ENCODE results near the gene LAMTOR4. TPM values are rescaled to one million over a fixed set of nuclear protein-coding genes. Genes with fewer than 3 reads are reported as not detected.

Gene LAMTOR4
- total RNA-seq, result 128 and 148 TPM in 2 replicates

DNA sequence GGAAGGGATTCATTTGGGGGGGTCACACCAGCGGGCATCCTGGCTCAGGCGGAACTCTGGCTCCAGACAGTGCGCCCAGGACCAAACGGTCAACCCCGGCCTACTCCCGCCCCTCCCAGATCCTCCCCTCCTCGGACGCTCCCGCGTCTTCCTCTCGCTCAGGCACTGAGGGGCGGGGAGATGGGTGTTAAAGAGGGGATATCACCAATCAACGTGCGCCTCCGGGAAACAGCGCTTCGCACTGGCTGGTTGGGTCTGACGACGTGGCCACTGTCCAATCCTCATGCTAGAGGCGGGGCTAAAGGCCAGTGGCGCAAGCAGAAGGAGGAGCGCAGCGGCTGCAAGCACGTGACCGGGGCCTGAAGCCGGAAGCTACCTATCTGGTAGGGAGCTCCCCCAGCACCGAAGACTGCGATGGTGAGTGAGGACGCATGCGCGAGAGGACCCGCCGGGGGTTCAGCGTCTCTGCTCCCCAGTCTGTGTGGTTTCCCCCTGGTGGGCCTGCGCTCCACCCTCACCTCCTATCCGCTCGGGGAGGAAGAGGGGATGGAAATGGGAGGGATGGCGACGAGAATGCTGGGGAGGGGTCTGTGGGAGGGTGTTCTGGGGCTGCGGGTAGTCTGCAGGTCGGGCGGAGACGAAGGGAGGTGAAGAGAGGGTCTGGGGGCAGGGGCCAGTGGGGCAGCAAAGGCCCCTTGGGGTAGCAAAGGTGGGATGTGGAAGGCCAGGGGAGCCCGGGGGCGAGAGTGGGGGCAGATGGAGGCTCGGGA lies at the start of gene LAMTOR4:
Gene LAMTOR4 (plus strand): TSS at position 360 of the 770 bp plus-strand sequence. CDS start 55 bp downstream, at position 415.

DNA sequence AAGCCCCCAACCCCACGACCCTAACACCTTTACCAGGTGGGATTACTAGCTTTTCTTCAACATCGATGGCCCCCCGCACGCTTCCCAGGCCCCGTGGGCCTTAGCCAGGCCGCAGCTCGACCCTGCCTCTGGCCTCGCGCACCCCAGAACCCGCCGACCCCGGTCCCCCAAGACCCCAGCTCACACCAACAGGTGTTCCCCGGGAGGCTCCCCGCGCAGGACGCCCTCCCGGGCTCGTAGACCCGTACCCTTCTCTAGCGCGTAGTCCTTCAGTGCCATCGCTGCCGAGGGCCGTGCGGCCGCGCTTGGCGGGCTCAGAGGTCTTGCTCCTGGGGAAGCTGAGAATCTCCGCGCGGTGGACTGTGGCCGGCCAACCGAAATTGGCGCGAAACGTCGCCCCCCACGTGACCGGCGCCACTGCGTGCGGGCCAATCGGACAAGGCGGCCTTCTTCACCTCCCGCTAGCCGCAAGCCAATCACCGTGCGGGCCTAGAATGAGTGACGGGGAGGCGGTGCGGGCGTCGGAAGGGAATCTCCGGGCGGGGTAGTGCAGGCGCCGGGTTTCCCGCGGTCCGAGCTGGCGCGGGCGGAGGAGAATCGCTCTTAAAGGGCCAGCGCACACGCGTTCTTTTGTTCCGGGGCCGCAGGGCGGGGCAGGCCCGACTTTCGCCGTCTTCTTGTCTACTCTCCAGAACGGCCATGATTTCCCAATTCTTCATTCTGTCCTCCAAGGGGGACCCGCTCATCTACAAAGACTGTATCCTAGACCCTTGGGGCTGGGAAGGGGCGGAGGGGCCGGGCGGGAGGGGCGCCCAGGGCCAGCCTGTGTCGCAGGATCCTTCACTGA lies 47.5 kb upstream of the LAMTOR4 start, which contains the start of the genes AP4M1 and MCM7:
Gene AP4M1 (plus strand): TSS at position 628 of the 847 bp plus-strand sequence. CDS start 72 bp downstream, at position 700.
Gene MCM7 (minus strand): TSS at position 382 of the 847 bp plus-strand sequence. CDS start 103 bp downstream, at position 279.

DNA sequence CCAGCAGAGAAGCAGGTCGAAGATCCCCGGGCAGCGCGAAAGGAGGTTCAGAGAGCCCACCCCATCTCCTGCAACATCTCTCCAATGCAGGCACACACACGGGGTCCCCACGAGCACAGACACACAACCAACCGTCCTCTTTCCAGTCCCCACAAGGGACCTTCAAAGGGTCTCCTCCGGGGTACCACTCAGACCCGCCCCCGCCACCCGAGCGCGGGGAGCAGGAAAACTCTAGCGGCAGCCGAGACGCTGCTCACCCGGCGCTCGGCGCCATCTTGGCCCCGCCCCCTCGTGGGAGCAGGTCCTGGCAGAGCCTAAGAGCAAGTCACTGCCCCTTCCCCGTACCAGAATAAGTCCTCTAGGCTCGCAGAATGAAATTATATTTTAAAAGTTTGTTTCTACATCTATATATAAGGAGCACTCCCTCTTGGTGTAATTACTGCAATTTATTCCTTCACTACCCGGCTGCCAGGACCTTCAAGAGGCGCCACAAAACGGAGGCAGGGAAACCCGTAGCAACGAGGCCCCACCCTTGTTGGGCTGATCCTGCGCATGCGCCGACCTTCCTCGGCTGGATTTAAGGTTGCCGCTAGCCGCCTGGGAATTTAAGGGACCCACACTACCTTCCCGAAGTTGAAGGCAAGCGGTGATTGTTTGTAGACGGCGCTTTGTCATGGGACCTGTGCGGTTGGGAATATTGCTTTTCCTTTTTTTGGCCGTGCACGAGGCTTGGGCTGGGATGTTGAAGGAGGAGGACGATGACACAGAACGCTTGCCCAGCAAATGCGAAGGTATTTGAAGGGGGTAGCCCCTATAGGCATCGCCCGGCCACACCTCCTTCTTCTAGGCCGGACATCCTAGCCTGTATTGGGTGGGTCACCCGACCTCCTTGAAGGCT lies 29.4 kb upstream of the LAMTOR4 start, which contains the start of the genes CNPY4 and TAF6:
Gene CNPY4 (plus strand): TSS at position 563 of the 898 bp plus-strand sequence. CDS start 111 bp downstream, at position 674.
Gene TAF6 (minus strand): TSS at position 287 of the 898 bp plus-strand sequence. CDS start 5,149 bp downstream, outside the sequence.

DNA sequence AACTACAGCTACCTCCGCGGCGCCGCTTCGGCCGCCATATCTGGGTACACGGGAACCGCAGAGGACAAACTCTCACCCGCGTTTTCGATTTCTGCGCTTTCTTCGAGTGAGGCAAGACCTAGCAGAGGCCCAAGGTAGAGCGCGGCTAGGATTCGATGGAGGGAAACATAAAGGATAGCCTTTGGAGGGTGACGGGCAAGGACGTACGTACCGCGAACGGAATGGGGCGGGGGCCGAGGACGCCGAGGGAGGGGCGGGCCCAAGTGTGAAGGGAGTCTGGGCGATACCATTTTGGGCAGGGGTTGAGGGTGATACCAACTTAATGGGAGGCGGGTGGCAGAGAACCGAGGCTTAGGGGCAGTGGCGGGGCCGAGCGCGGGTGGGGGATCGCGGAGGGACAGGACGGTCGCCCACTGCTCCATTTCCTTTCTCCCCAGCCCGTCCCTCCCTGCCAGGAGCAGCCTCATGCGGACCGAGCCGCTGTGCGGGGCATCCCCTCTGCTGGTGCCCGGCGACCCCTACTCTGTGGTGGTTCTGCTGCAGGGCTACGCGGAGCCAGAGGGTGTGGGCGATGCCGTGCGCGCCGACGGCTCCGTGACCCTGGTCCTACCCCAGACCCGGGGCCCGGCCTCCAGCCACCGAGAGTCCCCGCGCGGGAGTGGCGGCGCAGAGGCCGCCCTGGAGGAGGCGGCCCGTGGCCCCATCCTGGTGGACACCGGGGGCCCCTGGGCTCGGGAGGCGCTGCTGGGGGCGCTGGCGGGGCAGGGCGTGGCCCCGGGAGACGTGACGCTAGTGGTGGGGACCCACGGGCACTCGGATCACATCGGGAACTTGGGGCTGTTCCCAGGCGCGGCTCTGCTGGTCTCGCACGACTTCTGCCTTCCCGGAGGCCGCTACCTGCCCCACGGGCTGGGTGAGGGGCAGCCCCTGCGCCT lies 21.5 kb upstream of the LAMTOR4 start, which contains the start of gene MBLAC1:
Gene MBLAC1 (plus strand): TSS at position 37 of the 935 bp plus-strand sequence. CDS start 429 bp downstream, at position 466.

DNA sequence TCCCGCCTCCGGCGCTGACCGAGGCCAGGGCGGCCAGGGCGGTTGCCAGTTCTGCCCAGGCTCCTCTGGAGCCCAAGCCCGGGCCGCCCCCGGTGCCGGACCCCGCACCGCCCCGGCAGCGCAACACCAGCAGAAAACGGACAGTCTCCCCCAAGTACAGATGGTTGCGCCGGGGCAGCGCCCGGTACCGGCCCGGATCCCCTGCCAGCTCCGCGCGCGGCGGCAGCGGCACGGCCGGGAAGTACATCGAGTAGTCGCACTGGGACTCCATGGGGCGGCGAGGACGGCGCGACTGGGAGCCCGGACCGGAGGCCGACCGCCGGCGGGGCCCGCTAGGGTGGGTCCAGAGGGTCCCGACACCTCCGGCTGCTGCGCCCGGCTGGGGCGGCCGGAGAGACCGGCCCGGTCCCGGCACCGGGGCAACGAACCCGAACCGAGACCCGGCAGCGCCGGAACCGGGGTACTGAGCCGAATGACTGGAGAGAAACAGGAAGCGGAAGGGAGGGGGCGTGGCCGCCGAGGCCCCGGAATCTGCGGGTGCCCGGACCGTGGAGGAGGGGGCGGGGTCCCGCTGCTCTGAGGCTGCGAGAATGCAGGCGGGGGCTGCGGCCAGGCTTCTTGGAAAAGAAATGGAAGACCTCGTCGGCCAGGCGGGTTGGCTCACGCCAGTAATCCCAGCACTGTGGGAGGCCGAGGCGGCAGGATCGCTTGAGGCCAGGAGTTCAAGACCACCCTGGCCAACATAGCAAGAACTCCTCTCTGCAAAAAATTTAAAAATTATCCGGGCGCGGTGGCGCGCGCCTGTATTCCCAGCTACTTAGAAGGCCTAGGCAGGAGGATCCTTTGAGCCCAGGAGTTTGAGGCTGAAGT lies 9.7 kb downstream of the LAMTOR4 start, which contains the start of gene TRAPPC14:
Gene TRAPPC14 (minus strand): TSS at position 495 of the 870 bp plus-strand sequence. CDS start 224 bp downstream, at position 271.

DNA sequence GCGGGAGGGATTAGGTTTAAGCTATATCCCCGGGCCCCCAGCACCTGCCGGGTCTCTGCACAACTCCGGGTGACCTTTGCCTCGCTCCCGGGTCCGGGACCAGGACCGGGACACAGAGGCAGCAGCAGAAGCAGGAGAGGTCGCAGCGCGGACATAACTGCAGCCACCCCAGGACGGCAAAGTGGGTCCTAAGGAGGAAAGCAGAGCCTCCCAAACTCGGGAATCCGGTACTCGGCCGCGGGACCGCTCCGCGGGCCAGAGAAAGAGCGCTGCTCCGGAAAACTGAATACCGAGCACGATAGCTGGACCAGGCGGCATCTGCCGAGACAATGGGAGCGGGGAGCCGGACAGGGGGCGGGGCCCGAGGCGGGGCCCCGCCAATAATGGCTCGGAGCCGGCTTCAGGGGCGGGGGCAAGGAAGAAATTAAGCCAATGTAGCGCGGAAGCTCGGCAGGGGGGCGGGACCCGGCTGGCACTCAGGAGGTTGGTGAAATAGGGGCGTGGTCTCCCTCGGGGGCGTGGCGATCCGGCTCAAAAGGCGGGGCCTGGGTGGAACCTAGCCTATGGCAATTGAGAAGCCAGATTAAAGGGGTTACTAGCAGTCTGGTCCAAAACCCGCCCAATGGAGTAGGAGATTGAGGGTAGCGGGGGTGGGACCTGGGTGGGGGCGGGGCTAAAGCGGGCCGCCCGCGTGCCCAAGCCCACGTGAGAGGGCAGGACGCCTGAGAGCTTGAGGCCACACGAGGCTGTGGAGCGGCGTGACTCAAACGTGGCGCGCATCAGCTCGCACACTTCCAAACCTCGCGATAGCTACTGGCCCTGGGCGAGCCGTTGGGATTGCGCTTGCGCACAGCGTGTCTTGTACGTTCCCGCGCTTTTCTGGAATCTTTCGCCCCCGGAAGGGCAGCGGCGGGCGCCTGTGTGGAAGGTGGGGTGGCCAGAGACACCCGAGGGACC lies 28.6 kb downstream of the LAMTOR4 start, which contains the start of the genes GPC2 and STAG3:
Gene GPC2 (minus strand): TSS at position 337 of the 957 bp plus-strand sequence. CDS start 182 bp downstream, at position 155.
Gene STAG3 (plus strand): TSS at position 874 of the 957 bp plus-strand sequence. CDS start 2,639 bp downstream, outside the sequence.

Other genes starting within 250 kb of the LAMTOR4 start
- 23.3 and 26.1 TPM in 2 replicates for gene TRIM4, start 229.4 kb upstream of the LAMTOR4 start, total RNA-seq
- gene GJC3, start 219.3 kb upstream of the LAMTOR4 start, total RNA-seq, result not detected in 2 replicates
- not detected in 2 replicates for gene AZGP1, start 172.9 kb upstream of the LAMTOR4 start, total RNA-seq
- 35.5 and 51.7 TPM in 2 replicates for gene ZKSCAN1, start 133.3 kb upstream of the LAMTOR4 start, total RNA-seq
- 8.8 and 10.2 TPM in 2 replicates for gene ZSCAN21, start 99.1 kb upstream of the LAMTOR4 start, total RNA-seq
- gene ZNF3, start 67.2 kb upstream of the LAMTOR4 start, total RNA-seq, result 22.9 and 25.6 TPM in 2 replicates
- gene COPS6, start 59.9 kb upstream of the LAMTOR4 start, total RNA-seq, result 82.7 and 117 TPM in 2 replicates
- 24.1 and 28.4 TPM in 2 replicates for gene MCM7, start 47.5 kb upstream of the LAMTOR4 start, total RNA-seq
- gene AP4M1, start 47.3 kb upstream of the LAMTOR4 start, total RNA-seq, result 28.9 and 29.3 TPM in 2 replicates
- 17.9 and 23.8 TPM in 2 replicates for gene TAF6, start 29.6 kb upstream of the LAMTOR4 start, total RNA-seq
- gene CNPY4, start 29.3 kb upstream of the LAMTOR4 start, total RNA-seq, result 44.4 and 75.6 TPM in 2 replicates
- 1.8 and 4.7 TPM in 2 replicates for gene MBLAC1, start 22.0 kb upstream of the LAMTOR4 start, total RNA-seq
- gene TRAPPC14, start 9.8 kb downstream of the LAMTOR4 start, total RNA-seq, result 4.4 and 5.9 TPM in 2 replicates
- 2.8 and 5.4 TPM in 2 replicates for gene GAL3ST4, start 19.7 kb downstream of the LAMTOR4 start, total RNA-seq
- gene GPC2, start 28.5 kb downstream of the LAMTOR4 start, total RNA-seq, result 0.95 and 1.5 TPM in 2 replicates
- 0.32 and 0.69 TPM in 2 replicates for gene STAG3, start 29.0 kb downstream of the LAMTOR4 start, total RNA-seq
- not detected in 2 replicates for gene PVRIG, start 71.0 kb downstream of the LAMTOR4 start, total RNA-seq
- not detected in 2 replicates for gene SPDYE3, start 158.8 kb downstream of the LAMTOR4 start, total RNA-seq
- 5.0 and 5.4 TPM in 2 replicates for gene PILRB, start 209.2 kb downstream of the LAMTOR4 start, total RNA-seq
- 0.26 and 0.32 TPM in 2 replicates for gene PILRA, start 224.6 kb downstream of the LAMTOR4 start, total RNA-seq